Keratinocyte (primary cell): ENCODE measurements around the gene CMTR1. TPM values are rescaled to one million over a fixed set of nuclear protein-coding genes. Genes with fewer than 3 reads are reported as not detected.

Experiments used
- DNase-seq: peaks from one replicate; pipeline ENCODE4 v3.0.0-alpha.2; 2011; ENCODE audit warnings: low read depth, missing footprints, low spot score
- FAIRE-seq: peaks from 2 replicates; lab custom pipeline; 2011; peaks lifted over from hg19 to GRCh38; lab: Jason Lieb, UNC
- H2AFZ ChIP-seq: 2 replicates; pipeline ENCODE4 v1.6.0; 2012; ENCODE audit warnings: low read length, control low read depth, inconsistent platforms; ENCODE audit not compliant: control insufficient read depth
- H3K27ac ChIP-seq: 2 replicates; pipeline ENCODE4 v1.5.1; 2011; ENCODE audit warnings: low read length; ENCODE audit not compliant: control insufficient read depth, insufficient read depth
- H3K27me3 ChIP-seq: 3 replicates; pipeline ENCODE4 v1.6.0; 2011; ENCODE audit warnings: low read length; ENCODE audit not compliant: control insufficient read depth, insufficient read depth; ENCODE audit errors: extremely low read depth
- H3K36me3 ChIP-seq, 2 experiments: 2 replicates in 1 of 2; 3 replicates in 1 of 2; pipeline ENCODE4 v1.5.1; 2011; ENCODE audit warnings: low read length in 2 of 2, mild to moderate bottlenecking in 1 of 2; ENCODE audit not compliant: control insufficient read depth in 2 of 2, insufficient read depth in 2 of 2; ENCODE audit errors: extremely low read depth in 1 of 2
- H3K4me1 ChIP-seq: 3 replicates; pipeline ENCODE4 v1.5.1; 2011; ENCODE audit warnings: low read length; ENCODE audit not compliant: control insufficient read depth, insufficient read depth; ENCODE audit errors: extremely low read depth
- H3K4me2 ChIP-seq: 3 replicates; pipeline ENCODE4 v1.6.0; 2011; ENCODE audit warnings: low read depth, low read length; ENCODE audit not compliant: control insufficient read depth, insufficient read depth; ENCODE audit errors: extremely low read depth
- H3K4me3 ChIP-seq, 3 experiments: fragments of 200-600 bp in 1 of 3; sonication (generic) in 1 of 3; 2 replicates in 2 of 3; 3 replicates in 1 of 3; pipeline ENCODE4 v1.5.1; 2011 to 2016; ENCODE audit warnings: low read length in 3 of 3, mild to moderate bottlenecking in 3 of 3, control low read depth in 2 of 3, inconsistent platforms in 1 of 3, low read depth in 1 of 3, mixed read lengths in 1 of 3, mixed run types in 1 of 3, moderate library complexity in 1 of 3; ENCODE audit not compliant: control insufficient read depth in 2 of 3, insufficient read depth in 2 of 3; ENCODE audit errors: extremely low read depth in 1 of 3
- H3K79me2 ChIP-seq: 2 replicates; pipeline ENCODE4 v1.6.0; 2012; ENCODE audit warnings: low read length; ENCODE audit not compliant: control insufficient read depth, insufficient read depth
- H3K9ac ChIP-seq: 3 replicates; pipeline ENCODE4 v1.6.0; 2011; ENCODE audit warnings: low read length; ENCODE audit not compliant: control insufficient read depth, insufficient read depth; ENCODE audit errors: extremely low read depth
- H3K9me1 ChIP-seq: 3 replicates; pipeline ENCODE4 v1.6.0; 2011; ENCODE audit warnings: low read length; ENCODE audit not compliant: control insufficient read depth, insufficient read depth; ENCODE audit errors: extremely low read depth
- H3K9me3 ChIP-seq: 2 replicates; pipeline ENCODE4 v1.5.1; 2012; ENCODE audit warnings: low read depth, low read length; ENCODE audit not compliant: control insufficient read depth
- H4K20me1 ChIP-seq: 3 replicates; pipeline ENCODE4 v1.6.0; 2011; ENCODE audit warnings: low read length; ENCODE audit not compliant: control insufficient read depth, insufficient read depth; ENCODE audit errors: extremely low read depth
- EZH2 ChIP-seq: IDR thresholded peaks from one replicate; pipeline ENCODE4 v1.6.1; 2012; ENCODE audit warnings: inconsistent platforms, mild to moderate bottlenecking, low read length, moderate library complexity
- dilution Hi-C: fragments of 300-500 bp; cut with MboI; formaldehyde crosslinking; loops from one replicate; pipeline ENCODE4 v1.7.0; 2020; ENCODE audit warnings: low sequenced_read_pairs; ENCODE audit not compliant: extremely low pct_ligation_motif_present
- polyA plus RNA-seq, 5 experiments: library from polyadenylated mRNA; depleted of rRNA in 3 of 5; stranded (reverse) in 3 of 5; stranded (forward) in 1 of 5; unstranded in 1 of 5; fragments of >200 nt; gene quantifications; 1 replicate in 1 of 5; 2 replicates in 3 of 5; 3 replicates in 1 of 5; pipeline versions ENCODE4 v1.2.1 to v1.2.3, GENCODE V29; 2011 to 2012; ENCODE audit warnings: missing spikeins in 2 of 5, low read depth in 1 of 5, low replicate concordance in 1 of 5
- TF ChIP-seq, protein P1 (sequence below), 3 experiments: IDR thresholded peaks in 1 of 3; conservative IDR thresholded peaks in 1 of 3; optimal IDR thresholded peaks in 1 of 3; 2 replicates in 2 of 3; 3 replicates in 1 of 3; pipeline versions ENCODE3 to v1.5.1; 2011; ENCODE audit warnings: low read length in 3 of 3, mild to moderate bottlenecking in 3 of 3, moderate library complexity in 2 of 3, control low read depth in 1 of 3, inconsistent platforms in 1 of 3; ENCODE audit not compliant: insufficient read depth in 2 of 3; ENCODE audit errors: extremely low read depth in 1 of 3

The CMTR1 gene
- polyA plus RNA-seq, 1 donor (not counting 4 experiments of a cell fraction or from before 2014, with no cell fraction given) = 24.6 TPM

DNA sequence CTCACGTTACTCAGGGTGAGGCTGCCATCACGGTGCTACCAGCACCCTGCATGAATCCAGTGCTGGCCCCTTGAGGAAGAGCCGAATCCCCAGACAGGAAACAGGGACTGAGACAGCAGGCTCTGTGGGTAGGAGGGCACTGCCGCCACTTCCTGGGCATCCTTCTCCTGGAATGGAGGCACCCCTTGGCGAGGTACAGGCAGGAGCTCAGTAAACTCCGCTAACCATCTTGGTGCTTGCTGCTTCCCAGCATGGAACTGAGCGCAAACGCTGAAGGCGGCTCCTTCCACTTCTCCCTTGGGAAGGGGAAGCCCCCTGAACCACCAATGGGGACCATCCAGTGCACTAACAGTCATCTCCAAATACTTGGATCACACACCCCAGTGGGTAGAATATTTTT, 80.1 kb downstream of the CMTR1 start:
- no peaks in the 10 kb centered on the region for H4K20me1 ChIP-seq
- H3K27ac ChIP-seq = no peak overlapping the region
- DNase-seq (no peak), FAIRE-seq (no peak)
- no peaks in the 10 kb centered on the region for H3K79me2 ChIP-seq
- no peaks in the 10 kb centered on the region for H3K9me1 ChIP-seq
- dilution Hi-C loops = no loop called here
- H3K36me3 ChIP-seq = no peaks in the 10 kb centered on the region
- H2AFZ ChIP-seq = no peak overlapping the region
- no peak overlapping the region for H3K4me3 ChIP-seq
- H3K9me3 ChIP-seq = no peaks in the 10 kb centered on the region
- peaks cover 11% of the 10 kb centered on the region for H3K27me3 ChIP-seq
- TF ChIP-seq, protein P1, sequence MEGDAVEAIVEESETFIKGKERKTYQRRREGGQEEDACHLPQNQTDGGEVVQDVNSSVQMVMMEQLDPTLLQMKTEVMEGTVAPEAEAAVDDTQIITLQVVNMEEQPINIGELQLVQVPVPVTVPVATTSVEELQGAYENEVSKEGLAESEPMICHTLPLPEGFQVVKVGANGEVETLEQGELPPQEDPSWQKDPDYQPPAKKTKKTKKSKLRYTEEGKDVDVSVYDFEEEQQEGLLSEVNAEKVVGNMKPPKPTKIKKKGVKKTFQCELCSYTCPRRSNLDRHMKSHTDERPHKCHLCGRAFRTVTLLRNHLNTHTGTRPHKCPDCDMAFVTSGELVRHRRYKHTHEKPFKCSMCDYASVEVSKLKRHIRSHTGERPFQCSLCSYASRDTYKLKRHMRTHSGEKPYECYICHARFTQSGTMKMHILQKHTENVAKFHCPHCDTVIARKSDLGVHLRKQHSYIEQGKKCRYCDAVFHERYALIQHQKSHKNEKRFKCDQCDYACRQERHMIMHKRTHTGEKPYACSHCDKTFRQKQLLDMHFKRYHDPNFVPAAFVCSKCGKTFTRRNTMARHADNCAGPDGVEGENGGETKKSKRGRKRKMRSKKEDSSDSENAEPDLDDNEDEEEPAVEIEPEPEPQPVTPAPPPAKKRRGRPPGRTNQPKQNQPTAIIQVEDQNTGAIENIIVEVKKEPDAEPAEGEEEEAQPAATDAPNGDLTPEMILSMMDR (optimal IDR thresholded peaks at IDR 0.05 in 1 of 3, IDR thresholded peaks at IDR 0.05 in 1 of 3, conservative IDR thresholded peaks at IDR 0.05 in 1 of 3; ENCODE audit: extremely low read depth in 1 of 3, insufficient read depth in 2 of 3, low read length in 3 of 3) = no peak
- H3K4me2 ChIP-seq = no peak overlapping the region
- peaks cover 13% of the 10 kb centered on the region for H3K4me1 ChIP-seq
- H3K9ac ChIP-seq = no peak overlapping the region

DNA sequence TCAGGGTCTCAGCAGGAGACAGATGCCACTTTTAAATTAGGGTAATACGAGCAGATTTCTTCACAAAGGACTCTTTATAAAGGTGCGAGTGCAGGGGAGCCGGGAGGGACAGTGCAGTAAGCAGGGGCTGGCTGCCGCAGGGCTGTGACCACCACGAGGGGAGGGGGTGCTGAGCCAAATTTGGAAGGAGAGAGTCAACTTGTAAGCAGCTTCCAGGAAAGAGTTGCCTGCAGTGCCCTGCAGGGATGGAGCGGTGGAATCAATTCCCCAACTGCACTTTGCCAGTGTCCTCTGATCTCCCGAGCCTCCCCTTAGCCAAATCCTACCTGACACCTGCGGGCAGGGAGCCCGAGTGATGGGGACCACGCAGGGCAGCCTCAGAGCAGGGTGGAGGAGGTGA, 80.6 kb downstream of the CMTR1 start:
- no peaks in the 10 kb centered on the region for H3K9me1 ChIP-seq
- DNase-seq (no peak), FAIRE-seq (no peak)
- H3K27ac ChIP-seq = no peak overlapping the region
- H3K27me3 ChIP-seq = peaks cover 11% of the 10 kb centered on the region
- no peaks in the 10 kb centered on the region for H3K9me3 ChIP-seq
- dilution Hi-C loops = no loop called here
- no peak overlapping the region for H3K4me3 ChIP-seq
- TF ChIP-seq, protein P1 (optimal IDR thresholded peaks at IDR 0.05 in 1 of 3, IDR thresholded peaks at IDR 0.05 in 1 of 3, conservative IDR thresholded peaks at IDR 0.05 in 1 of 3; ENCODE audit: extremely low read depth in 1 of 3, insufficient read depth in 2 of 3, low read length in 3 of 3) = no peak
- no peak for TF ChIP-seq EZH2
- no peaks in the 10 kb centered on the region for H3K79me2 ChIP-seq
- H3K9ac ChIP-seq = no peak overlapping the region
- H3K4me1 ChIP-seq = peaks cover 13% of the 10 kb centered on the region
- no peaks in the 10 kb centered on the region for H4K20me1 ChIP-seq
- H2AFZ ChIP-seq = no peak overlapping the region
- H3K4me2 ChIP-seq = no peak overlapping the region
- H3K36me3 ChIP-seq = no peaks in the 10 kb centered on the region
